ENCODE measurements around the gene PSME3IP1.

Gene PSME3IP1

DNA sequence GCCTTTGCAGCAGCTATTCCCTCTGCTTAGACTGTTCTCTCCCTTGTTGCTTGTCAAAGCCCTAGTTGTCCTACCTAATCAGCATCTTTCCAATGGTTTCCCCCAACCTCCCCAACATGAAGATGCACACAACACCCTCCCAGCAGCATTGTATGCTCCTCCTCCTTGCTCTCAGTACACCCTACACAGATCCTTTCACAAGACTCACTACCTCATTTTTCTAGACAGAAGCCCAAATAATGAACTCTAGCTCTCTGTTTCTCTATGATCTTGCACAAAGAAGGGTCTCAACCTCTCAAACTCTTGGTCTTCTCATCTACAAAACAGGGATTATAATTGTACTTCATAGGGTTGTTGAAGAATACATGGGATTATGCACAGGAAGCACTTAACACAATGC, 19.4 kb downstream of the PSME3IP1 start:
- Histone ChIP-seq H3K27ac (no peak overlapping the region), H3K9me3 (no peaks in the 10 kb centered on the region), H3K4me1 (no peaks in the 10 kb centered on the region), H3K4me3 (no peak overlapping the region), H3K36me3 (peaks cover 59 to 82% (median 67%) of the 10 kb centered on the region in 3 donors), H3K27me3 (no peaks in the 10 kb centered on the region)
- TF ChIP-seq, protein P1, sequence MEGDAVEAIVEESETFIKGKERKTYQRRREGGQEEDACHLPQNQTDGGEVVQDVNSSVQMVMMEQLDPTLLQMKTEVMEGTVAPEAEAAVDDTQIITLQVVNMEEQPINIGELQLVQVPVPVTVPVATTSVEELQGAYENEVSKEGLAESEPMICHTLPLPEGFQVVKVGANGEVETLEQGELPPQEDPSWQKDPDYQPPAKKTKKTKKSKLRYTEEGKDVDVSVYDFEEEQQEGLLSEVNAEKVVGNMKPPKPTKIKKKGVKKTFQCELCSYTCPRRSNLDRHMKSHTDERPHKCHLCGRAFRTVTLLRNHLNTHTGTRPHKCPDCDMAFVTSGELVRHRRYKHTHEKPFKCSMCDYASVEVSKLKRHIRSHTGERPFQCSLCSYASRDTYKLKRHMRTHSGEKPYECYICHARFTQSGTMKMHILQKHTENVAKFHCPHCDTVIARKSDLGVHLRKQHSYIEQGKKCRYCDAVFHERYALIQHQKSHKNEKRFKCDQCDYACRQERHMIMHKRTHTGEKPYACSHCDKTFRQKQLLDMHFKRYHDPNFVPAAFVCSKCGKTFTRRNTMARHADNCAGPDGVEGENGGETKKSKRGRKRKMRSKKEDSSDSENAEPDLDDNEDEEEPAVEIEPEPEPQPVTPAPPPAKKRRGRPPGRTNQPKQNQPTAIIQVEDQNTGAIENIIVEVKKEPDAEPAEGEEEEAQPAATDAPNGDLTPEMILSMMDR (IDR thresholded peaks at IDR 0.05): no peak
- intact Hi-C loops (cut with DNase I; ENCODE audit: low total_unique reads): loop anchor here (5.0 kb wide), 1 partner anchor 79 kb away; no protein-coding TSS in a partner anchor
- DNase-seq: no peak

DNA sequence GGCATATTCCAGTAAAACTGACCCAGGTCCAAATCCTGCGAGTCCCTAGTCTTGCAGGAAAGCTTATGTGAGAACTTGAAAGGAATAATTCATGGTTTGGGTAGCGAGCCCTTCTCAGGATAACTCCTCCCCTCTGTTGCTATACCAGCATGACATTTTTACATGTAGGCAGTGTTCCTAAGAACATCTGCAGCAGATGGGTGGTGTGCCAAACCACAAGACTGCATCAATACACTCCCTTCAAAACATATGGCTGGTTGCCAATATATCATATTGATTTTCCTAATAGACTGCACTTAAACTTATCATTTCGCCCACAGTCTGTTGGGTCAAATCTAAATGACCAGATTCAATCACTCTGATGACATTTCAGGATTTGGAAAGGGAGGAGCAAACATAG, 19.9 kb downstream of the PSME3IP1 start:
- Histone ChIP-seq H3K9me3 (no peaks in the 10 kb centered on the region), H3K36me3 (peaks cover 53 to 79% (median 67%) of the 10 kb centered on the region in 3 donors), H3K27ac (no peak overlapping the region), H3K4me3 (no peak overlapping the region), H3K4me1 (no peaks in the 10 kb centered on the region), H3K27me3 (no peaks in the 10 kb centered on the region)
- intact Hi-C loops (cut with DNase I; ENCODE audit: low total_unique reads): loop anchor here (5.0 kb wide), 1 partner anchor 79 kb away; no protein-coding TSS in a partner anchor
- TF ChIP-seq, protein P1 (IDR thresholded peaks at IDR 0.05): no peak
- no peak for DNase-seq

DNA sequence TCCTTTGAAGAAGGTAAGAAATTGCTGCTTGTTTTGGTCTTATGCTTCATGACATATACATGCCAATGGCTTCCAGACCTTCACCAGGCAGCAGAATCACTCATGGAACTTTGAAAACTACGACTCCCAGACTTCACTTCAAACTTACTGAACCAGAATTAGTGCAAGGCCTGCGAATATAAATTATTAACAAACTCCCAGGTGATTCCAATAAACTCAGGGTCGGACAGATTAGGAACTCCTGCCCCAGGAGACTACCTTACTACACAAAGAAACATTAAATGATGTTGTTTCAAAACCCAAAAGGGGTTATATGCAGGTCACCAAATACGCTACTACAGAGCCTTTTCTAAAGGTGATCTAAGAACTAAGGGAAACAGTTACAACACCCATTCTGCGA, 20.4 kb downstream of the PSME3IP1 start:
- Histone ChIP-seq H3K4me3 (no peak overlapping the region), H3K27ac (no peak overlapping the region), H3K4me1 (no peaks in the 10 kb centered on the region), H3K27me3 (no peaks in the 10 kb centered on the region), H3K36me3 (peaks cover 49 to 77% (median 64%) of the 10 kb centered on the region in 3 donors), H3K9me3 (no peaks in the 10 kb centered on the region)
- TF ChIP-seq, protein P1 (IDR thresholded peaks at IDR 0.05): no peak
- DNase-seq: no peak
- intact Hi-C loops (cut with DNase I; ENCODE audit: low total_unique reads): loop anchor here (5.0 kb wide), 1 partner anchor 78 kb away; no protein-coding TSS in a partner anchor

DNA sequence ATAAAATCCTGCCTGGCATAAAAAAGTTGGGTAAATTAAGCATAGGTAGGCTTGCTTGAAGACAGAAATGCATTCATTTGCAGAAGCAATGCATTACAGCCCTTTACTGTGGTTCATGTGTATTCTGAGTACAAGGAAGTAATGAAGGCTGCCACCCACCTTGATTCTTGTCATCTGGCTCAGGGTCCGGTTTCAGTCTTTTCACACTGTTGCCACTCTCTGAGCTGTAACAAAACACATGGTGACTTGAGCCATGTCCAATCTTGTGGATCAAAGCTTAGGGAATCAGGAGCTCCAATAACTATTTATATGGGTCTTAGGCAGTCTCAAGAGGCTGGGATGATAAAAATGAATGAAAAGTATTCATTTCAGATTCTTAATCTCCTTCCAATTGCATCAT, 22.0 kb downstream of the PSME3IP1 start:
- intact Hi-C loops (cut with DNase I; ENCODE audit: low total_unique reads): no loop called here

DNA sequence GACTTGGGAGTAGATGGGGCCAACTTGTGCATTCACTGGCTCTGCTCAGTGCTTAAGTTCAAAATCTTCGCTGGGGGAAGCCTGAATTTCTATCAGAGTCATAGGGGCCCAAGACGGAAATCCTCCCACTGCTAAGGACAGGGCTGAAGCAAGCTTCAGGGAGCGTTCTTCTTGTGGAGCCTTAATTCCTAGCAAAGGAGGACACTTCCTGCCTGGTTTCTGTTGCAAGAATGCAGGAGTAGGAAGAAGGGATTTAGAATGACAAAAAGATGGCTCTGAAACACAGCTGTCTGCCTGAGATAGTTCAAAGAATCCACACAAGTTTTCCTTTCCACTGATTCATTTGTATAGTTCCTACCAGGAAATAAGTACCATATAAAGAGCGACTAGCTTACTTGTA, 26.4 kb downstream of the PSME3IP1 start:
- intact Hi-C loops (cut with DNase I; ENCODE audit: low total_unique reads): no loop called here
- TF ChIP-seq, protein P1 (IDR thresholded peaks at IDR 0.05): no peak
- H3K4me1 ChIP-seq: no peaks in the 10 kb centered on the region
- H3K27me3 ChIP-seq: no peaks in the 10 kb centered on the region
- H3K27ac ChIP-seq: no peak overlapping the region
- no peaks in the 10 kb centered on the region for H3K9me3 ChIP-seq
- DNase-seq: no peak
- H3K36me3 ChIP-seq: peaks cover 59 to 93% (median 82%) of the 10 kb centered on the region in 3 donors
- H3K4me3 ChIP-seq: no peak overlapping the region

More for the DNA sequence above, 22.0 kb downstream of the PSME3IP1 start:
- TF ChIP-seq, protein P1 (IDR thresholded peaks at IDR 0.05): no peak
- Histone ChIP-seq H3K9me3 (no peaks in the 10 kb centered on the region), H3K27me3 (no peaks in the 10 kb centered on the region), H3K4me1 (no peaks in the 10 kb centered on the region), H3K4me3 (no peak overlapping the region), H3K27ac (no peak overlapping the region), H3K36me3 (peaks cover 41 to 76% (median 66%) of the 10 kb centered on the region in 3 donors)
- DNase-seq: no peak

DNA sequence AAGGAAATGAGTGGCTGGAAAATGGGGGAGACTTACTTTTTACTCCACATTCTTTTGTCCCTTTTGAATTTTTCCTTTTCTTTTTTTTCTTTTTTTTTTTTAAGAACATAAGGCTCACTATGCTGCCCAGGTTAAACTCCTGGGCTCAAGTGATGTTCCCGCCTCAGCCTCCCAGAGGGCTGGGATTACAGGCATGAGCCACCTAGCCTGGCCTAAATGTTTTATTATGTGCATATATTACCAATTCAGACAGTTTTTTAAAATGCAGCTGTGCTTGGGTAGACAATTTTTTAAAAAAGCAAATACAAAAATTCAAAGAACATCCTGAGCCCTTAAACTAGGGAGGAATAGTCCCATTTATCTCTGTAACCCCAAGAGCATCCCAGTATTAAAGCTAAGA, 28.3 kb downstream of the PSME3IP1 start:
- peaks cover 60 to 93% (median 84%) of the 10 kb centered on the region in 3 donors for H3K36me3 ChIP-seq
- no peaks in the 10 kb centered on the region for H3K9me3 ChIP-seq
- no peaks in the 10 kb centered on the region for H3K4me1 ChIP-seq
- intact Hi-C loops (cut with DNase I; ENCODE audit: low total_unique reads): no loop called here
- no peaks in the 10 kb centered on the region for H3K27me3 ChIP-seq
- H3K27ac ChIP-seq: no peak overlapping the region
- TF ChIP-seq, protein P1 (IDR thresholded peaks at IDR 0.05): no peak
- no peak for DNase-seq
- H3K4me3 ChIP-seq: no peak overlapping the region

Data from tibial artery (tissue), 4 donors.